ENCODE data around the gene SCO2. TPM values are rescaled to one million over a fixed set of nuclear protein-coding genes. Genes with fewer than 3 reads are reported as not detected.

SCO2 gene
- total and polyA plus RNA-seq, 2 of the 13 experiments (the other 11 are each of a cell fraction or from before 2014, with no cell fraction given): 0.32 to 3.7 TPM

DNA sequence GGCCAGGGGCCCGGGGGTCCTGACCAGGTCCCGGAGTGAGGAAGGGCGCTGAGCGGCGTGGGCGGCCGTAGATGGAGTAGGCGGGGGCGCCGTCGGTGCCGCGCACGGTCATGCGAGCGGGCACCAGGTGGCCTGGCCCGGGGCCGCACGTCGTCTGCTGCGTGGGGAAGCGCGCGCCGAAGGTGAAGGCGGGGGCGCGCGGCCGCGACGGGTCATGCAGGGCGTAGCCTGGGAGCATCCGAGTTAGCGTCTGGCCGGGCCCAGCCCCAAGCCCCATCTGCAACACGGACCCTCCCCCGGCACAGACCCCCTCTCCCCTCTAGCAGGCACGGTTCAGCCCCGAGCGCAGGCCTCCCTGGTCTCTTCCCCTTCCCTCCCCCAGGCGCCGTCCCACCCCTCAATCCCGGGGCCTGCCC, 6.2 kb upstream of the SCO2 start (continued):
- TF ChIP-seq CCDC6 (CRISPR knock-in tag; IDR thresholded peaks at IDR 0.05) (no peak), POLR2A (IDR thresholded peaks at IDR 0.05; ENCODE audit: insufficient read depth in 1 of 2, low read depth in 2 of 2, low read length in 2 of 2) (no peak), PAXIP1 (CRISPR knock-in tag; conservative IDR thresholded peaks at IDR 0.05) (no peak), KLF15 (CRISPR knock-in tag; IDR thresholded peaks at IDR 0.05; ENCODE audit: borderline replicate concordance) (no peak), RXRB (CRISPR knock-in tag; IDR thresholded peaks at IDR 0.05; ENCODE audit: borderline replicate concordance) (no peak), GZF1 (CRISPR knock-in tag; IDR thresholded peaks at IDR 0.05) (no peak), MTA1 (CRISPR knock-in tag; IDR thresholded peaks at IDR 0.05; ENCODE audit: borderline replicate concordance) (no peak), E2F1 (CRISPR knock-in tag; IDR thresholded peaks at IDR 0.05) (no peak), ZSCAN29 (CRISPR knock-in tag; conservative IDR thresholded peaks at IDR 0.05) (no peak), ZNF160 (CRISPR knock-in tag; IDR thresholded peaks at IDR 0.05) (no peak), ZNF431 (CRISPR knock-in tag; IDR thresholded peaks at IDR 0.05; ENCODE audit: borderline replicate concordance, low read depth) (no peak), ZNF33A (CRISPR knock-in tag; IDR thresholded peaks at IDR 0.05; ENCODE audit: borderline replicate concordance) (no peak), ISL2 (CRISPR knock-in tag; IDR thresholded peaks at IDR 0.05) (no peak), SMAD9 (CRISPR knock-in tag; IDR thresholded peaks at IDR 0.05) (no peak), KAT7 (CRISPR knock-in tag; IDR thresholded peaks at IDR 0.05; ENCODE audit: borderline replicate concordance) (0 out of 2 replicates have a peak, but pooled peaks have one; percentile 44), ZNF720 (CRISPR knock-in tag; IDR thresholded peaks at IDR 0.05) (no peak), CENPX (CRISPR knock-in tag; IDR thresholded peaks at IDR 0.05) (no peak), THYN1 (CRISPR knock-in tag; IDR thresholded peaks at IDR 0.05; ENCODE audit: borderline replicate concordance, low read depth) (no peak)
- TF ChIP-seq, protein P1, sequence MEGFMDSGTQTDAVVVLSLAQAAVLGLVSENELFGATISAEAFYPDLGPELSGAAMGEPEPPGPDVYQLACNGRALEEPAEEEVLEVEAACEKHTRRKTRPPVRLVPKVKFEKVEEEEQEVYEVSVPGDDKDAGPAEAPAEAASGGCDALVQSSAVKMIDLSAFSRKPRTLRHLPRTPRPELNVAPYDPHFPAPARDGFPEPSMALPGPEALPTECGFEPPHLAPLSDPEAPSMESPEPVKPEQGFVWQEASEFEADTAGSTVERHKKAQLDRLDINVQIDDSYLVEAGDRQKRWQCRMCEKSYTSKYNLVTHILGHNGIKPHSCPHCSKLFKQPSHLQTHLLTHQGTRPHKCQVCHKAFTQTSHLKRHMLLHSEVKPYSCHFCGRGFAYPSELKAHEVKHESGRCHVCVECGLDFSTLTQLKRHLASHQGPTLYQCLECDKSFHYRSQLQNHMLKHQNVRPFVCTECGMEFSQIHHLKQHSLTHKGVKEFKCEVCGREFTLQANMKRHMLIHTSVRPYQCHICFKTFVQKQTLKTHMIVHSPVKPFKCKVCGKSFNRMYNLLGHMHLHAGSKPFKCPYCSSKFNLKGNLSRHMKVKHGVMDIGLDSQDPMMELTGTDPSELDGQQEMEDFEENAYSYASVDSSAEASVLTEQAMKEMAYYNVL (CRISPR knock-in tag; IDR thresholded peaks at IDR 0.05; ENCODE audit: borderline replicate concordance): no peak; the same call in 1 of the 2 replicates
- TF ChIP-seq, protein P2, sequence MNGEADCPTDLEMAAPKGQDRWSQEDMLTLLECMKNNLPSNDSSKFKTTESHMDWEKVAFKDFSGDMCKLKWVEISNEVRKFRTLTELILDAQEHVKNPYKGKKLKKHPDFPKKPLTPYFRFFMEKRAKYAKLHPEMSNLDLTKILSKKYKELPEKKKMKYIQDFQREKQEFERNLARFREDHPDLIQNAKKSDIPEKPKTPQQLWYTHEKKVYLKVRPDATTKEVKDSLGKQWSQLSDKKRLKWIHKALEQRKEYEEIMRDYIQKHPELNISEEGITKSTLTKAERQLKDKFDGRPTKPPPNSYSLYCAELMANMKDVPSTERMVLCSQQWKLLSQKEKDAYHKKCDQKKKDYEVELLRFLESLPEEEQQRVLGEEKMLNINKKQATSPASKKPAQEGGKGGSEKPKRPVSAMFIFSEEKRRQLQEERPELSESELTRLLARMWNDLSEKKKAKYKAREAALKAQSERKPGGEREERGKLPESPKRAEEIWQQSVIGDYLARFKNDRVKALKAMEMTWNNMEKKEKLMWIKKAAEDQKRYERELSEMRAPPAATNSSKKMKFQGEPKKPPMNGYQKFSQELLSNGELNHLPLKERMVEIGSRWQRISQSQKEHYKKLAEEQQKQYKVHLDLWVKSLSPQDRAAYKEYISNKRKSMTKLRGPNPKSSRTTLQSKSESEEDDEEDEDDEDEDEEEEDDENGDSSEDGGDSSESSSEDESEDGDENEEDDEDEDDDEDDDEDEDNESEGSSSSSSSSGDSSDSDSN (CRISPR knock-in tag; IDR thresholded peaks at IDR 0.05): no peak
- TF ChIP-seq, protein P3, sequence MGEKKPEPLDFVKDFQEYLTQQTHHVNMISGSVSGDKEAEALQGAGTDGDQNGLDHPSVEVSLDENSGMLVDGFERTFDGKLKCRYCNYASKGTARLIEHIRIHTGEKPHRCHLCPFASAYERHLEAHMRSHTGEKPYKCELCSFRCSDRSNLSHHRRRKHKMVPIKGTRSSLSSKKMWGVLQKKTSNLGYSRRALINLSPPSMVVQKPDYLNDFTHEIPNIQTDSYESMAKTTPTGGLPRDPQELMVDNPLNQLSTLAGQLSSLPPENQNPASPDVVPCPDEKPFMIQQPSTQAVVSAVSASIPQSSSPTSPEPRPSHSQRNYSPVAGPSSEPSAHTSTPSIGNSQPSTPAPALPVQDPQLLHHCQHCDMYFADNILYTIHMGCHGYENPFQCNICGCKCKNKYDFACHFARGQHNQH (CRISPR knock-in tag; IDR thresholded peaks at IDR 0.05): 0 out of 2 replicates have a peak, but pooled peaks have one; percentile 15

Data from HepG2 (cell line).